GM12872 (cell line): ENCODE measurements around the gene HYDIN.

ENCODE experiments used
- TF ChIP-seq, protein P1 (sequence below): IDR thresholded peaks from 3 replicates; pipeline ENCODE4 v1.5.1; 2011; ENCODE audit warnings: low read depth, mild to moderate bottlenecking, low read length, moderate library complexity; ENCODE audit not compliant: insufficient read depth

Gene HYDIN

DNA sequence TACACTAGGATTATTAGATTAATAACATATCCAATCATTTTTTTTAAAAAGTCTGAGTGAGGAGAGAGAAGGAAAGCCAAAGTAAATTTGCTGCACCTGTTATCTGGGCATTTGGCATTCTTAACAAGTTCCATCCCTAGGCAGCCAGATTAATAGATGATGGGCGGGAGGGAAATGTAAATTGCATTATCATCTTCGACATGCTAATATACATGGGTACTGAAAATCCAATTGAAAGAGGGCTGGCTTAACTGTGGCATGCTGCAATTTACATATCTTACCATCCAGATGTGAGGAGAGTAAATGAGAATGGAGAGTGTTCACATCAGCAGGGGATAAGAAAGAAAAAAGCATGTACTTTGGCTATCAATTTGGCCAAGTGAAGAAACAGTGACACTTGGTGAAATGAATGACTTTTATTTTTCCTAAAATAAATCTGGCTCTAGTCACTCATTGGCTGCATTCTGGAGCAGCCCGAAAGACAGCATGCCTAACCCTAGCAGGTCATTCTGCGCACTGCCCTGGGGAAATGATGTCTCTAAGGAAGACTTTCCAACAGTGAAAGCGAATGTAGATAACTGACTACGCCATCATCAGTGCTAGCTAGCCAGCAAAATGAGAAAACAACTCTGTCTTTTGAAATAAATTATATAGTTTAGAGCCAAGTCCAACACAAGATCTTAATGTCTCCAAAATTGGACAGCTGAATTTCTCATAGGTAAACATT, 57.9 kb downstream of the HYDIN start:
- TF ChIP-seq, protein P1, sequence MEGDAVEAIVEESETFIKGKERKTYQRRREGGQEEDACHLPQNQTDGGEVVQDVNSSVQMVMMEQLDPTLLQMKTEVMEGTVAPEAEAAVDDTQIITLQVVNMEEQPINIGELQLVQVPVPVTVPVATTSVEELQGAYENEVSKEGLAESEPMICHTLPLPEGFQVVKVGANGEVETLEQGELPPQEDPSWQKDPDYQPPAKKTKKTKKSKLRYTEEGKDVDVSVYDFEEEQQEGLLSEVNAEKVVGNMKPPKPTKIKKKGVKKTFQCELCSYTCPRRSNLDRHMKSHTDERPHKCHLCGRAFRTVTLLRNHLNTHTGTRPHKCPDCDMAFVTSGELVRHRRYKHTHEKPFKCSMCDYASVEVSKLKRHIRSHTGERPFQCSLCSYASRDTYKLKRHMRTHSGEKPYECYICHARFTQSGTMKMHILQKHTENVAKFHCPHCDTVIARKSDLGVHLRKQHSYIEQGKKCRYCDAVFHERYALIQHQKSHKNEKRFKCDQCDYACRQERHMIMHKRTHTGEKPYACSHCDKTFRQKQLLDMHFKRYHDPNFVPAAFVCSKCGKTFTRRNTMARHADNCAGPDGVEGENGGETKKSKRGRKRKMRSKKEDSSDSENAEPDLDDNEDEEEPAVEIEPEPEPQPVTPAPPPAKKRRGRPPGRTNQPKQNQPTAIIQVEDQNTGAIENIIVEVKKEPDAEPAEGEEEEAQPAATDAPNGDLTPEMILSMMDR, result no peak

DNA sequence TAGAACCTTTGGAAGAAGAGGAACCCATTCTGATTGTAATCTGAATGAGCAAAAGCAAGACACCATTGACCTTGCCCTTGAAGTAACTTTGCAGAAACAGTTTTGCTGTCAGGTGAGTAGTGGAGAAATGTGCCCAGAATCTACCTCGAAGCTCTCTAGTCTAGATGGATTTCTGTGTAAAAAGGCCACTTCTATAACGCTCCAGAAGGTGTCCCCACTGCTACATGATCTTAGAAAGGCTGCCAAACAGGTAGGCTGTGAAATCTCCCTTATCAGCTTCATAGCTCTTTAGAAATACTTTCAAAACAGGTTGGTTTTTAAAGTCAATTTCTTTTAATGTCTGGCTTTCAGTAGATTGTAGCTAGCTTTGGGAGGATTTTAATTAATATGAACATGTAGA, 230.8 kb downstream of the HYDIN start:
- TF ChIP-seq, protein P1, result 0 out of 3 replicates have a peak, but pooled peaks have one; percentile 8

DNA sequence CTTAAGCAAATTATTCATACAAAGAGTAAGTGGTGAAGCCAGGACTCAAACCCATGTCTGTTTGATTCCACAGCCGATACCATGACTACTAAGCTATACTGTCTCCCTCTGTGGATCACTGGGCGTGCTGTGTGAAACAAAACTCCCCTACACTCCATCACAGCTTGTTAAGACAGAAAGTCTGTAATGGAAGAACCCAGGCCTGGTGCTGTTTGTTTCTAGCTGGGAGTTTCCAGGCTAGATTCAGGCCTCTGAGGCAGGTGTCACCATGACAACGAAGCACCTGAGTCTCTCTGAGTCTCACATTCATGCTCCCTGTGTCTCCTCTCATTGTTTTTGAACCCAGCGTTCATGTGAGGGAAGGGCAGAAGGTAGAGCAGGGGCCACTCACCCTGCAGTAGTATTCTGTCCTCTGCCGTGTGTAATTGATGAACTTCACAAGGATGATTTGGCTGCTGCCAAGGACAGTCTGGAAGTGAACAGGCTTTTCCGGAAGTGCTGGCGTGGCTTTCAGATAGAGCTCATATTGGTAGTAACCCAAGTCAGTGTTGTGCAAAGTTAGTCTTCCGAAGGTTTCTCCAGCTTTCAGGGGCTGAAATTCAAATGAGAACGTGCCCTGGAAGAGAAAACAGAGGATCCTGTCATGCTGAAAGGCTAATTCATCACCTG, 421.0 kb downstream of the HYDIN start:
- TF ChIP-seq, protein P1, result no peak

DNA sequence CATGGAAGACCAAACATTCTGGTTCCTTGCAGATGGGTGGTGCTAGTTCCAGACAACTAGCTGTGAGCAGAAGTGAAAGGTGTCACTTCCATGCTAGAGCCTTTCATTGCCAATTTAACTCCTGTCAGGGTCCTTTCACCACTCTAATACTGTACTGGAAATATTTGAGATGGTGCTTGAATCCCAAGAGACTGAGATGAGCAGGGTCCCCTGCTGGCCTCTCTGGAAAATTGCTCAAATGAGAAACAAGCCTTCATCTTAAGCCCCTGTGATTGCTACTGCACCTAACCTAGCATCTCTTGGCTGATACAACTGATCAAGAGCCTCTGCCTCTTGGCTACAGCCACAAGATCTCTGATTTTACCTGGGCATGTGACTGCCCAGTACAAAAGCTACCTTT, 422.2 kb downstream of the HYDIN start:
- TF ChIP-seq, protein P1, result peak; percentile 36; the same call in 1 of the 3 replicates

DNA sequence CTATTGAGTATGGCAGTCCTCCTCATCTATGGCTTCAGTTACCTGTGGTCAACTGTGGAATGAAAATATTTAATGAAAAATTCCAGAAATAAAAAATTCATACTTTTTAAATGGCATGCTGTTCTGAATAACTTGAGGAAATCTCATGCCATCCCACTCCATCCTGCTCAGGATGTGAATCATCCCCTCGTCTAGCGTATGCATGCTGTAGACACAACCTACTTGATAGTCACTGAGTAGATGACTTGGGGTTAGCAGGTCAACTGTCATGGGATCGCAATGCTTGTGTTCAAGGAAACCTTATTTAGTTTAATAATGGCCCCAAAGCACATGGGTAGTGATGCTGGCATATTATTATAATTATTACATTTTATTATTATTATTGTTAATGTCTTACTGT, 424.7 kb downstream of the HYDIN start:
- TF ChIP-seq, protein P1, result no peak

DNA sequence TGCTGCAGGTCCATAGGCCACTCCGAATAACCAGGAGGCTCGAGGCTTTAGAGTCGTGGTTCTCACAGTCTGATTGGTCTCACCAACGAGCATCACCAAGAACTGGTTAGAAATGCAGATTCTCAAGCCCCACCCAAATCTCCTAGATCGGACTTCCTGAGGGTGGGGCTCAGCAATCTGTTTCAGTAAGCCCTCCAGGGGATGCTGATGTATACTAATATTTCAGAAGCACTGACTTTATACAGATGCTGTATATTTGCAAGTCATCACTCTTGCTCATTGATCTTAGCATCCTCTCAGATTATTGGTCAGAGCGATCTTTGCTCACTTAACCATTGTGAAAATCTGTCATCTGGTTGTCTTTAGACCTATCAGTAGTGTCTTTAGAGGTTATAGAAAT, 425.1 kb downstream of the HYDIN start:
- TF ChIP-seq, protein P1, result no peak

GRCh38 chr16:70804734-70805169, 425.8 kb downstream of the HYDIN start:
- TF ChIP-seq, protein P1, result no peak
